BE2C (cell line): ENCODE measurements around the gene USP14.

Experiments used
- DNase-seq: peaks from one replicate; pipeline ENCODE4 v3.0.0-alpha.2; 2020
- H3K27me3 ChIP-seq: fragments of 250-450 bp; sonication (Bioruptor Pico); 2 replicates; pipeline ENCODE4 v1.5.1; 2020; ENCODE audit warnings: mild to moderate bottlenecking
- H3K36me3 ChIP-seq: fragments of 250-450 bp; sonication (Bioruptor Pico); 2 replicates; pipeline ENCODE4 v1.5.1; 2020; ENCODE audit warnings: mild to moderate bottlenecking
- H3K4me1 ChIP-seq: fragments of 250-450 bp; sonication (Bioruptor Pico); 2 replicates; pipeline ENCODE4 v1.5.1; 2020
- H3K4me3 ChIP-seq: 2 replicates; pipeline ENCODE4 v1.5.1; 2011; ENCODE audit warnings: low read depth, low read length
- H3K9me3 ChIP-seq: fragments of 250-450 bp; sonication (Bioruptor Pico); 2 replicates; pipeline ENCODE4 v1.5.1; 2020
- CTCF ChIP-seq: IDR thresholded peaks from 2 replicates; pipeline ENCODE4 v1.5.1; 2012; ENCODE audit warnings: mild to moderate bottlenecking, low read depth, low read length

USP14 gene

GRCh38 chr18:240175-240574, 81.8 kb downstream of the USP14 start:
- TF ChIP-seq CTCF: no peak
- no peak for DNase-seq
- Histone ChIP-seq H3K27me3 (no peaks in the 10 kb centered on the region), H3K4me3 (no peak overlapping the region), H3K9me3 (no peaks in the 10 kb centered on the region), H3K36me3 (no peaks in the 10 kb centered on the region), H3K4me1 (no peaks in the 10 kb centered on the region)

- Histone ChIP-seq H3K4me3 (no peak overlapping the region), H3K9me3 (no peaks in the 10 kb centered on the region), H3K27me3 (no peaks in the 10 kb centered on the region), H3K36me3 (0 out of 2 replicates have a peak, but pooled peaks cover 2% of the 10 kb centered on the region), H3K4me1 (no peaks in the 10 kb centered on the region)
- no peak for DNase-seq
- TF ChIP-seq CTCF: no peak
These were observed 87.0 kb downstream of the USP14 start for GRCh38 chr18:245282-245847.

GRCh38 chr18:248053-248452, 89.7 kb downstream of the USP14 start:
- Histone ChIP-seq H3K36me3 (0 out of 2 replicates have a peak, but pooled peaks cover 2% of the 10 kb centered on the region), H3K9me3 (no peaks in the 10 kb centered on the region)
- no peak for TF ChIP-seq CTCF

GRCh38 chr18:250685-251084, 92.3 kb downstream of the USP14 start:
- Histone ChIP-seq H3K36me3 (0 out of 2 replicates have a peak, but pooled peaks cover 2% of the 10 kb centered on the region), H3K9me3 (no peaks in the 10 kb centered on the region), H3K4me1 (no peaks in the 10 kb centered on the region), H3K27me3 (no peaks in the 10 kb centered on the region), H3K4me3 (no peak overlapping the region)
- DNase-seq: no peak
- no peak for TF ChIP-seq CTCF

More at GRCh38 chr18:248053-248452, 89.7 kb downstream of the USP14 start:
- no peak overlapping the region for H3K4me3 ChIP-seq
- no peaks in the 10 kb centered on the region for H3K27me3 ChIP-seq
- no peaks in the 10 kb centered on the region for H3K4me1 ChIP-seq
- DNase-seq: no peak

GRCh38 chr18:251572-251971, 93.2 kb downstream of the USP14 start:
- no peak for TF ChIP-seq CTCF
- no peaks in the 10 kb centered on the region for H3K27me3 ChIP-seq
- no peak for DNase-seq
- peaks cover 2% of the 10 kb centered on the region; the same call in 1 of the 2 replicates for H3K36me3 ChIP-seq
- no peaks in the 10 kb centered on the region for H3K4me1 ChIP-seq
- no peaks in the 10 kb centered on the region for H3K9me3 ChIP-seq
- H3K4me3 ChIP-seq: no peak overlapping the region

- TF ChIP-seq CTCF: no peak
- H3K27me3 ChIP-seq: no peaks in the 10 kb centered on the region
- no peak overlapping the region for H3K4me3 ChIP-seq
- no peak for DNase-seq
- H3K36me3 ChIP-seq: no peaks in the 10 kb centered on the region; the same call in 1 of the 2 replicates
- H3K4me1 ChIP-seq: no peaks in the 10 kb centered on the region
- no peaks in the 10 kb centered on the region for H3K9me3 ChIP-seq
These were observed 94.8 kb downstream of the USP14 start for GRCh38 chr18:253121-253520.
